ENCODE data around the gene PRDM5. TPM values are rescaled to one million over a fixed set of nuclear protein-coding genes. Genes with fewer than 3 reads are reported as not detected.
A peak's percentile ranks its signal among the peaks of the same experiment; 100 is the strongest.

PRDM5 gene
- total RNA-seq, 1 donor from 2014 or later: 9.0 TPM

GRCh38 chr4:120724656-120725055 lies 197.9 kb downstream of the PRDM5 start:
- DNase-seq (ENCODE audit: low read depth): peak; percentile 87
- no peak for FAIRE-seq
- no peak overlapping the region for H3K4me3 ChIP-seq (ENCODE audit: low read depth, low read length)
- H3K27me3 ChIP-seq (ENCODE audit: control insufficient read depth, insufficient read depth, low read length): no peaks in the 10 kb centered on the region
- TF ChIP-seq CTCF (IDR thresholded peaks at IDR 0.05; ENCODE audit: insufficient read depth, low read length, severe bottlenecking): no peak
- H3K36me3 ChIP-seq (ENCODE audit: control insufficient read depth, insufficient read depth, low read length): no peaks in the 10 kb centered on the region

- no peak for TF ChIP-seq CTCF (IDR thresholded peaks at IDR 0.05; ENCODE audit: insufficient read depth, low read length, severe bottlenecking)
- FAIRE-seq (no peak), DNase-seq (ENCODE audit: low read depth) (peak; percentile 68)
- Histone ChIP-seq H3K27me3 (ENCODE audit: control insufficient read depth, insufficient read depth, low read length) (no peaks in the 10 kb centered on the region), H3K36me3 (ENCODE audit: control insufficient read depth, insufficient read depth, low read length) (no peaks in the 10 kb centered on the region), H3K4me3 (ENCODE audit: low read depth, low read length) (no peak overlapping the region)
Observed at GRCh38 chr4:120723986-120724385, 198.5 kb downstream of the PRDM5 start.

GRCh38 chr4:120723105-120723504 lies 199.4 kb downstream of the PRDM5 start:
- Histone ChIP-seq H3K36me3 (ENCODE audit: control insufficient read depth, insufficient read depth, low read length) (no peaks in the 10 kb centered on the region), H3K4me3 (ENCODE audit: low read depth, low read length) (no peak overlapping the region), H3K27me3 (ENCODE audit: control insufficient read depth, insufficient read depth, low read length) (no peaks in the 10 kb centered on the region)
- DNase-seq (ENCODE audit: low read depth) (no peak), FAIRE-seq (no peak)
- TF ChIP-seq CTCF (IDR thresholded peaks at IDR 0.05; ENCODE audit: insufficient read depth, low read length, severe bottlenecking): no peak

GRCh38 chr4:120722655-120723054 lies 199.9 kb downstream of the PRDM5 start:
- no peak for TF ChIP-seq CTCF (IDR thresholded peaks at IDR 0.05; ENCODE audit: insufficient read depth, low read length, severe bottlenecking)
- H3K27me3 ChIP-seq (ENCODE audit: control insufficient read depth, insufficient read depth, low read length): no peaks in the 10 kb centered on the region
- H3K4me3 ChIP-seq (ENCODE audit: low read depth, low read length): no peak overlapping the region
- DNase-seq (ENCODE audit: low read depth): no peak
- no peak for FAIRE-seq
- H3K36me3 ChIP-seq (ENCODE audit: control insufficient read depth, insufficient read depth, low read length): no peaks in the 10 kb centered on the region

- TF ChIP-seq CTCF (IDR thresholded peaks at IDR 0.05; ENCODE audit: insufficient read depth, low read length, severe bottlenecking): no peak
- FAIRE-seq (no peak), DNase-seq (ENCODE audit: low read depth) (no peak)
- H3K36me3 ChIP-seq (ENCODE audit: control insufficient read depth, insufficient read depth, low read length): no peaks in the 10 kb centered on the region
- no peak overlapping the region for H3K4me3 ChIP-seq (ENCODE audit: low read depth, low read length)
- no peaks in the 10 kb centered on the region for H3K27me3 ChIP-seq (ENCODE audit: control insufficient read depth, insufficient read depth, low read length)
Observed at GRCh38 chr4:120720354-120720934, 202.1 kb downstream of the PRDM5 start.

GRCh38 chr4:120718979-120719566 lies 203.5 kb downstream of the PRDM5 start:
- DNase-seq (ENCODE audit: low read depth) (peak; percentile 31), FAIRE-seq (no peak)
- Histone ChIP-seq H3K27me3 (ENCODE audit: control insufficient read depth, insufficient read depth, low read length) (no peaks in the 10 kb centered on the region), H3K4me3 (ENCODE audit: low read depth, low read length) (no peak overlapping the region), H3K36me3 (ENCODE audit: control insufficient read depth, insufficient read depth, low read length) (no peaks in the 10 kb centered on the region)
- TF ChIP-seq CTCF (IDR thresholded peaks at IDR 0.05; ENCODE audit: insufficient read depth, low read length, severe bottlenecking): peak; percentile 72
